ENCODE data around the gene HMGN4. TPM values are rescaled to one million over a fixed set of nuclear protein-coding genes. Genes with fewer than 3 reads are reported as not detected.

The HMGN4 gene
- total RNA-seq, 4 donors from 2014 or later: 20.1 to 58.7 (median 28.4) TPM

GRCh38 chr6:26561533-26562466 lies 23.6 kb downstream of the HMGN4 start:
- ATAC-seq: no peak
- H3K27ac ChIP-seq: no peak overlapping the region
- no peak for DNase-seq
- no peaks in the 10 kb centered on the region for H3K36me3 ChIP-seq
- intact Hi-C loops (cut with DNase I; ENCODE audit: low total_unique reads): loop anchor here (10.0 kb wide), 1 partner anchor 387 kb away; no protein-coding TSS in a partner anchor
- TF ChIP-seq POLR2A (IDR thresholded peaks at IDR 0.05): no peak
- no peak for TF ChIP-seq CTCF (IDR thresholded peaks at IDR 0.05 in 4 of 5, conservative IDR thresholded peaks at IDR 0.05 in 1 of 5)
- no peaks in the 10 kb centered on the region for H3K4me1 ChIP-seq
- no peaks in the 10 kb centered on the region for H3K27me3 ChIP-seq
- no peaks in the 10 kb centered on the region for H3K9me3 ChIP-seq
- in situ Hi-C loops (cut with MboI; ENCODE audit: low sequenced_read_pairs in 4 of 4): no loop called here
- no peak overlapping the region for H3K4me3 ChIP-seq

GRCh38 chr6:26563488-26563887 lies 25.3 kb downstream of the HMGN4 start:
- Histone ChIP-seq H3K27ac (no peak overlapping the region), H3K27me3 (no peaks in the 10 kb centered on the region), H3K36me3 (no peaks in the 10 kb centered on the region), H3K9me3 (no peaks in the 10 kb centered on the region), H3K4me1 (no peaks in the 10 kb centered on the region), H3K4me3 (no peak overlapping the region)
- intact Hi-C loops (cut with DNase I; ENCODE audit: low total_unique reads) (loop anchor here (10.0 kb wide), 1 partner anchor 389 kb away; no protein-coding TSS in a partner anchor), in situ Hi-C loops (cut with MboI; ENCODE audit: low sequenced_read_pairs in 4 of 4) (no loop called here)
- ATAC-seq (no peak), DNase-seq (no peak)
- TF ChIP-seq POLR2A (IDR thresholded peaks at IDR 0.05) (no peak), CTCF (IDR thresholded peaks at IDR 0.05 in 4 of 5, conservative IDR thresholded peaks at IDR 0.05 in 1 of 5) (no peak)

GRCh38 chr6:26568601-26569432 lies 30.7 kb downstream of the HMGN4 start:
- peak overlapping the region; percentile 19 to 54 (median 43) for H3K27ac ChIP-seq
- intact Hi-C loops (cut with DNase I; ENCODE audit: low total_unique reads): loop anchor here (1.0 to 10.0 kb wide), 4 partner anchors 15 to 394 kb away; partner anchors contain the start of gene HMGN4
- in situ Hi-C loops (cut with MboI; ENCODE audit: low sequenced_read_pairs in 4 of 4): no loop called here
- no peaks in the 10 kb centered on the region for H3K36me3 ChIP-seq
- peak; percentile 74 to 88 for DNase-seq
- no peaks in the 10 kb centered on the region for H3K9me3 ChIP-seq
- TF ChIP-seq CTCF (IDR thresholded peaks at IDR 0.05 in 4 of 5, conservative IDR thresholded peaks at IDR 0.05 in 1 of 5) (no peak), POLR2A (IDR thresholded peaks at IDR 0.05) (no peak)
- H3K4me3 ChIP-seq: peak overlapping the region; percentile 37 to 59 (median 50)
- H3K27me3 ChIP-seq: no peaks in the 10 kb centered on the region
- peaks cover 2 to 7% of the 10 kb centered on the region in 2 donors for H3K4me1 ChIP-seq
- ATAC-seq: peak; percentile 89 to 91

- in situ Hi-C loops (cut with MboI; ENCODE audit: low sequenced_read_pairs in 4 of 4): no loop called here
Observed at GRCh38 chr6:26569433-26569764, 31.2 kb downstream of the HMGN4 start.

More at GRCh38 chr6:26569433-26569764, 31.2 kb downstream of the HMGN4 start:
- no peak for TF ChIP-seq CTCF (IDR thresholded peaks at IDR 0.05 in 4 of 5, conservative IDR thresholded peaks at IDR 0.05 in 1 of 5)
- TF ChIP-seq POLR2A (IDR thresholded peaks at IDR 0.05): no peak
- Histone ChIP-seq H3K27me3 (no peaks in the 10 kb centered on the region), H3K4me1 (peaks cover 2 to 7% of the 10 kb centered on the region in 2 donors), H3K4me3 (peak overlapping the region in 2 of 4 donors; percentile 49 to 59), H3K27ac (peak overlapping the region in 1 of 4 donors; percentile 34), H3K9me3 (no peaks in the 10 kb centered on the region), H3K36me3 (no peaks in the 10 kb centered on the region)
- ATAC-seq (no peak), DNase-seq (no peak)
- intact Hi-C loops (cut with DNase I; ENCODE audit: low total_unique reads): loop anchor here (2.0 to 10.0 kb wide), 2 partner anchors 49 to 395 kb away; no protein-coding TSS in a partner anchor

All from gastrocnemius medialis (tissue), 4 donors.